Measurements from ENCODE around the gene OBI1.
"Not testable (repeated sequence)": the region's sequence is repeated elsewhere in the genome, so short reads cannot be mapped to it uniquely, and the experiment has no call there.

The OBI1 gene

DNA sequence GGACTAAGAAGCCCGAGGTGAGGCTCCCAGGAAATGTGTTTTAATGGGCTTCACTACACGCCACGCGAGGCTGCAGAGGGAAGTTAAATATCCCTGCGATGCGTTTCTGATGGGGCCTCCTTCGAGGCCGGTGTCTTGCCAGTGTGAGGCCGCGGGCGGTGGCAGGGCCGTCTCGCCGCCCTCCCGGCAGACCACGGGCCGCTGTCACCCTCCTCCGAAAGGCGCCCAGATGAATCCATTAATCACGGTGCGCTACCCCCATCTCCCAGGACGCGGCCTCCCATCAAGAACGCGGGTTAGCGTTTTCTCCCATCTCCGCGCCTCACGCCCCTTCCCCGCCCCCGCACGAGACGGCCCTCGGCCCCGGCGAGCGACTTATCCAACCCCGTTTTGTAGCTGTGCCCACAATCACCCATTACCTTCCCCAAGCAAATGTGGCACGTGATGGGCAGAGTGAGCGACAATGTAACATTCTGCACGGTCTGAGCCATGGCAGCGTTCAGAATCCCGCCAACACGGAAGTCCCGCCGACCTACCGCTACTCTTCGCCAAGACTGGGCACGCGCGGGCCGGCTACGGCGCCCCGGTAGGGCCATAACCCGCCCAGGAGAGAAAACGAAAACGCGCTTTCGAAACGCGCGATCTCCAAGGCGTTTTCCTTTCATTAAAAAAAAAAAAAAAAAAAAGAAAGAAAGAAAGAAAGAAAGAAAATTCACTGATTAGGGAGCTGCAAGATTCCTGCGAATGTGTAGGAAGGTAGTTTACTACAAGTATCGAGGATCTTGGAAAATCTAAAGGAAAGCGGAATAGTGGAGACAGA, at the start of gene OBI1:
Gene OBI1 (minus strand): TSS at position 526 of the 820 bp plus-strand sequence. CDS start 35 bp downstream, at position 491.
- peak; percentile 52 to 69 for DNase-seq

- DNase-seq = no peak
Measured at GRCh38 chr13:78701383-78701782, 42.4 kb upstream of the OBI1 start.

DNA sequence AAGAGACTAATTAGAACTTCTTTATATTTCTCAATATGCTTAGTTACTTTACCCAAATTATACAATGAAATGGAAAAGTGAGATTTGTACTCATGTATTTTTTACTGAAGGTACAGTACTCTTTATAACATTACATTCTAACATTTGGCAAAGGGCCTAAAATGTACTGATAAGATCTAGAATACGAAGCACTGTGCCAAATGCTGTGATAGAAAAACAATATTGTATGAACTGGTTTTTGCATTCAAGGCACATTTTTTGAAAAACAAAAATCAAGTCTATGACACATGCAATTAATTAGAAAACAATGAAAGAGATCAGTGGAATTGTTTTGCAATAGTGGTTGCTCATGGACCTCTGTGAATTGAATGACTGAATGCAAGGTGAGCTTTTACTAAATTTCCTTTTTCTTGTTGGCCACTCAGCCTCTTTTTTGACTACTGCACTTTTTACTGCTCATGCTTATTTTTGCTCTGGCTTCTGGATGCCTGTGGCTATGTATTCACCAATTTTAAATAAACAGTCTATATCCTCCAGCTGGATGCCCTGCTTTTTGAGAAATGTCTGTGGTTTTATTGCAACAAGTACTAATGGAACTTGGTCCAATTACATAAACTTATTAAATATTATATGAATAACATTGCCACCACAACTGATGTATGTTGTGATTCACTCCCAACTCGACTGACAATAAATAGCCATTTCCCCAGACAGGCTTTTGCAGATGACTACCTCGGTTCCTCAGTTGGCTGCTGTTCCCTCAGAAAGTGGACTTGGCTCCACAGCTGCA, 41.4 kb upstream of the OBI1 start:
- no peak for DNase-seq

- no peak for DNase-seq
Measured at GRCh38 chr13:78689011-78689410, 30.1 kb upstream of the OBI1 start.

GRCh38 chr13:78686461-78686860, 27.5 kb upstream of the OBI1 start:
- no peak for DNase-seq

GRCh38 chr13:78680576-78681350, 21.8 kb upstream of the OBI1 start:
- no peak for DNase-seq

DNA sequence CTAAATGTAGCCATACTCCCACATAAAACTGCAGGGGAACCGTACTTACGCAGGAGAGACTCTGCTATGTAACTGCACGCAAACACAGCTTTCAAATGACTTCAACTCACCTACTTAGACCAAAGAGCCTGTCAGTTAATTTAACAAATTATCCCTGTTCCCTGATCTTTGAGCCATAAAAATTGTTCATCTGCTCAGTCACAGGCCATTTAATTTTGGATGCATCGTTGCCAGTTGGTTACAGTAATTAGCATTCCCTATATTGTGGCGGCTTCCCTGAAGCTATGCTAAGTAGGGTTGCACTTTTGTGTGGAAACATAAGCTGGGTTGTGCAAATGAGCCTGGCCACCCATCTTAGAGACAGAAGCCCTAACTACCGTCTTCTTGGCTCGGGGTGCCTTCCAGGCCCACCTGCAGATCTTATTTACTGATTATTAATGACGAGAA, 21.2 kb upstream of the OBI1 start:
- DNase-seq = no peak

GRCh38 chr13:78679329-78679728, 20.4 kb upstream of the OBI1 start:
- no peak for DNase-seq

DNA sequence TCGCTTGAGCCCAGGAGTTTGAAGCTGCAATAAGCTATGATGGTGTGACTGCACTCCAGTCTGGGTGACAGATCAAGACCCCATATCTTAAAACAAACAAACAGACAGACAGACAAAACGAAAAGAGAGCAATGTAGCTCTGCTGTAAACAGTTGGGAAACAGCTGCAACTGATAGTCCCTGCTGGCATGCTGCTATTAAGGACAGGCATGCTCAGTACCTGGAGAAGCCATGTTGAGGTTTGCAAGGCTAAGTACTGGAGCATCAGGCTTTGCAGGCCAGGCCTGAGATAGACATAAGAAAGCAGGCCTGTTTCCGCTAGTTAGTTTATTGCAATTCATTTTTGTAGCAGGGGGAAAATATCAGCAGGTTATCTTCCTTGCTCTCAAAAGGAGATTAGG, 16.2 kb upstream of the OBI1 start:
- DNase-seq = no peak

GRCh38 chr13:78674638-78675037, 15.7 kb upstream of the OBI1 start:
- no peak for DNase-seq

DNA sequence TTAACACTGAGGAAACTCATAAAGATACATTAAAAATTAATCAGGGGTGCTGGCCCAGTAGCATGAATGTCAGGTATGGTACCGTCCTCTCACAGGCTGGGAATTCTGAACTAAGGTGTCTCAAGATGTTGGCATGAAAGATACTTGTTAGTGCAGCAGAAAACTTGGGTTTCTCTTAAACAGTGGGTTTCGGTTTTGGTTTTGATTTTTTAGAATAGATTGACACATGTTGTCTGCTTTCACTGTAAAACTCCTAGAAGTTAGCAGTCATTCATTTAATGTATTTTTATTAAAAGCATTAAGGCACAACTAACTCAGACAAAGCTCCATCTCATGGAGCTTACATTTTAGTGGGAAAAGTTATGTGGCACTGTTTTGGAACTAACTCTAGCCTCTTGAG, 3.5 kb upstream of the OBI1 start:
- DNase-seq = no peak

DNA sequence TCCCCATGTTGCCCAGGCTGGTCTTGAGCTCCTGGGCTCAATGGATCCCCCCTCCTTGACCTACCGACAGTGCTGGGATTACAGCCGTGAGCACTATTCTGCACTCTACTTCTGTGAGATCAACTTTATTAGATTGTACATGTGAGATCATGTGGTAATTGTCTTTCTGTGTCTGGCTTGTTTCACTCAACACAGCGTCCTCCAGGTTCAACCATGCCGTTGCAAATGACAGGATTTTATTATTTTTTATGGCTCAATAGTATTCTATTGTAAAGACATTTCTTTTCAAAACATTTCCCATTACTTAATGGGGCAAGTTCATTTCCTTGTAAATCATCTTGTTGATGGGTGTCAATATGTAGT, 1.5 kb upstream of the OBI1 start:
- no peak for DNase-seq

DNA sequence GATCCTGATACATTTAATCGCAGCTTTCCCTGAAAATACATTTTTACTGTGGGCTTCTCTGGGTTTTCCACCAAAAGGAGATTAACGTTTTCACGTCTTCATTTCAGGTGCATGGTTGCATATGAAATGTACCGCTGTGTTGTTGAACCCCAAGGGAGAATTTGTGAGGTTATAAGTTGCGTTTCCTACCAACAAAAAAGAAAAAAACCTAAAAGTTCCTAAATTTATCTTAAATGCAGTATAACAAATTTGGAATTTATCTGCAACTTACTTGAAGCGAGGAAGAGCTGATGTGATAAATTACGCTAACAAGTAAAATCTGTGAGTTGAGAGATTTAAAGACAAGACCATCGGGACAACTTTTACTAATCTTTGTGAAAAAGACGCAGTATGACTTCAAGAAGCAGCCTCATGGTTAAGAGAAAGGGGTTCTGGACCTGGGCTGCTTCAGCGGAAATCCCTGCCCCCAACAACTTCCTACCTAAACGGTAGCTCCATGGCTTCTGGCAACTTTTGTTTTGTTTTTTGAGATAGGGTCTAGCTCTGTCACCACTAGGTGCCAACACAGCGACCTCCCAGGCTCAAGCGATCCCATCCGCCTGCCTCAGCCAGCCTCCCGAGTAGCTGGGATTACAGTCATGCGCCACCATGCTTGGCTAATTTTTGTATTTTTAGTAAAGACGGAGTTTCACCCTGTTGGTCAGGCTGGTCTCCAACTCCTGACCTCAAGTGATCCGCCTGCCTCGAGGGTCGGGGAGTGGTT, 958 bp upstream of the OBI1 start:
- peak in 1 of 2 donors; percentile 34 for DNase-seq

DNA sequence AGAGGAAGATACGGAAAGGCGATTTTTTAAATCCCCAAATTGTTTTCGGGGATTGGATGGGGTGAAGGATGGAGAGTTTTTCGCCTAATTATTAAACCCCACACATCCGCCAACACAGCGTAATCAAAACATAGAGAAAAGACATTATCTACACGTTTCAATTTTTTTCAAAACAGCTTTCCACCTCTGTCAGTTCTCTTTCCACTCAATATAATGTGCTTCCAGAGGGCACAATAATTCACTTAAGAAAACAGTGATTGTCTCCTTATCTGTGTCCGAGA, 435 bp upstream of the OBI1 start:
- DNase-seq = no peak

DNA sequence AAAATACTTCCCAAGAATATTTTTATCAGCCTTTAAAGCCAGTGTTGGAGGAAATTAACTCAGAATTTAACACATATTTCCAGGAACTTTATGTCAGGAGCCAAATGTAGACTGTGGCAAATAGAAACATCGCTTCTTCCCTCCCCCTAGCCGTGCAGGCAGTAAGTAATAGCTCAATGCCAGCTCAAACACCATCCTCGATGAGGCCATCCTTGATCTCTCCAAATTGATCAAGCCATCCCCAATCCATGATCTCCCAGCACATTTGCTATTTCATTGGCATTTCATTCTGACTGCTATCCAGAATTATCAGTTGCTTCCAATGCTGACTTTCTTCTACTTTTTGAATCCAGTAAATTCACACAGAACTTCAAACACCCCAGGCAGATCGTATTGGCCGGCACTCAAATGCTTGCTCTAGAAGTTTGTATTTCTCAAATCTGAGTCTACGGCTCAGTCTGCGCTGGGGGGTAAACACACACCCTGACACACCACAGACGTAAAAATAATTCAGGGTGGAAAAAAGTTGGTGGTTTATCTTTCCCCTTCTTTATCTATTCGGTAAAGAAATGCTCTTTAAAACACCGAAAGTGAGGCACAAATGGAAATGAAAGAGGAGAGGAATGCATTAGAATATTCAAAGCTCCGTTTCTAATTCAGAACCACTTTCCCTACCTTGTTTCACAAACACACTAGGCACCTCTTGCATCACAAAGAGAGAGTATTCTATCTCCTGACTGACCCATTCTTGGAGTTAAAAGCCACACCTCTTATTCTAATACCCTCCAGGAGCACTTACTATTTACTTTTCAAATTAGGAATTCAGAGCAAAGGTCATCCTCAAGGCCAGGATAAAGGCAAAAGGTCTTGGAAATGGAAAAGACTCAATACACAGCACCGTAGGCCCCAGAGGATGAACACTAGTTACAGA, 991 bp downstream of the OBI1 start:
- DNase-seq = no peak

- no peak for DNase-seq
Measured at GRCh38 chr13:78655906-78656305, 3.0 kb downstream of the OBI1 start.

- no peak for DNase-seq
Measured at GRCh38 chr13:78655007-78655406, 3.9 kb downstream of the OBI1 start.

GRCh38 chr13:78652651-78653050, 6.3 kb downstream of the OBI1 start:
- no peak for DNase-seq

GRCh38 chr13:78650717-78651083, 8.3 kb downstream of the OBI1 start:
- DNase-seq = peak in 1 of 2 donors; percentile 1

- DNase-seq = peak in 1 of 2 donors; percentile 2
Measured at GRCh38 chr13:78649997-78650716, 8.8 kb downstream of the OBI1 start.

DNA sequence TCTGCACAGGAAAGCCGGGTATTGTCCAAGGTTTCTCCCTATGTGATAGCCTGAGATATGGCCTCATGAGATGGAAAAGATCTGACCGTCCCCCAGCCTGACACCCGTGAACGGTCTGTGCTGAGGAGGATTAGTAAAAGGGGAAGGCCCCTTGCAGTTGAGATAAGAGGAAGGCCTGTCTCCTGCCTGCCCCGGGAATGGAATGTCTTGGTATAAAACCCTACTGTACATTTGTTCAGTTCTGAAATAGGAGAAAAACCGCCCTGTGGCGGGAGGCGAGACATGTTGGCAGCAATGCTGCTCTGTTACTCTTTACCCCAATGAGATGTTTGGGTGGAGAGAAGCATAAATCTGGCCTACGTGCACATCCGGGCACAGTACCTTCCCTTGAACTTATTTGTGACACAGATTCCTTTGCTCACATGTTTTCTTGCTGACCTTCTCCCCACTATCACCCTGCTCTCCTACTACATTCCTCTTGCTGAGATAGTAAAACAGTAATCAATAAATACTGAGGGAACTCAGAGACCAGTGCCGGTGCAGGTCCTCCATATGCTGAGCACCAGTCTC, 11.8 kb downstream of the OBI1 start:
- DNase-seq = not testable (repeated sequence)

Measured in bone marrow (tissue), 2 donors.